K562 (cell line): ENCODE data around the gene GSTO2. TPM values are rescaled to one million over a fixed set of nuclear protein-coding genes. Genes with fewer than 3 reads are reported as not detected.

Experiments used
- ASH1L ChIP-seq: fragments of 450-650 bp; IDR thresholded peaks from 2 replicates; pipeline ENCODE4 v1.6.1; 2018; ENCODE audit warnings: borderline replicate concordance, mild to moderate bottlenecking, low read depth; ENCODE audit not compliant: partially characterized antibody
- BHLHE40 ChIP-seq: IDR thresholded peaks from 2 replicates; pipeline ENCODE4 v1.6.1; 2011; ENCODE audit warnings: low read length, improper control_type of control experiment
- CBFA2T2 ChIP-seq: fragments of 450-650 bp; conservative IDR thresholded peaks from 2 replicates; pipeline ENCODE4 v1.6.1; 2017; ENCODE audit warnings: mild to moderate bottlenecking
- DPF2 ChIP-seq: fragments of 450-650 bp; IDR thresholded peaks from 2 replicates; pipeline ENCODE4 v1.6.1; 2016
- ELF1 ChIP-seq: fragments of 200-800 bp; sonication (Bioruptor generic); IDR thresholded peaks from 2 replicates; pipeline ENCODE4 v1.6.1; 2016; ENCODE audit warnings: missing genetic modification characterization, missing compliant biosample characterization
- EP400 ChIP-seq: fragments of 450-650 bp; IDR thresholded peaks from 2 replicates; pipeline ENCODE4 v1.6.1; 2017; ENCODE audit warnings: antibody characterized with exemption, mild to moderate bottlenecking, moderate library complexity
- ETS2 ChIP-seq: IDR thresholded peaks from 2 replicates; pipeline ENCODE4 v1.6.1; 2016; ENCODE audit warnings: borderline replicate concordance, missing genetic modification characterization, mild to moderate bottlenecking, moderate library complexity, missing compliant biosample characterization; ENCODE audit not compliant: poor library complexity, severe bottlenecking
- KDM1A ChIP-seq, 2 experiments: fragments of 450-650 bp; IDR thresholded peaks; 2 replicates each; pipeline ENCODE4 v1.6.1; 2016; ENCODE audit warnings: mild to moderate bottlenecking in 2 of 2
- LEF1 ChIP-seq: fragments of 450-650 bp; IDR thresholded peaks from 2 replicates; pipeline ENCODE4 v1.6.1; 2016; ENCODE audit warnings: mild to moderate bottlenecking
- MTA2 ChIP-seq: fragments of 450-650 bp; IDR thresholded peaks from 2 replicates; pipeline ENCODE4 v1.6.1; 2016; ENCODE audit warnings: low read depth
- NEUROD1 ChIP-seq: fragments of 150-350 bp; IDR thresholded peaks from 2 replicates; pipeline ENCODE4 v1.6.1; 2014; ENCODE audit warnings: borderline replicate concordance, low read length, low read depth; ENCODE audit not compliant: partially characterized antibody
- NFRKB ChIP-seq: fragments of 450-650 bp; IDR thresholded peaks from 2 replicates; pipeline ENCODE4 v1.6.1; 2016; ENCODE audit warnings: low read depth
- NR4A1 ChIP-seq, 2 experiments: fragments of 250-450 bp in 1 of 2; fragments of 450-650 bp in 1 of 2; sonication (Bioruptor Pico) in 1 of 2; IDR thresholded peaks; 2 replicates each; pipeline versions ENCODE4 v1.4.0 to v1.6.1; 2016 to 2020; ENCODE audit warnings: mild to moderate bottlenecking in 2 of 2, missing compliant biosample characterization in 1 of 2, missing genetic modification characterization in 1 of 2, moderate library complexity in 1 of 2
- PHF20 ChIP-seq: fragments of 450-650 bp; IDR thresholded peaks from 2 replicates; pipeline ENCODE4 v1.6.1; 2018; ENCODE audit not compliant: partially characterized antibody
- PURB ChIP-seq: sonication (generic); formaldehyde crosslinking; IDR thresholded peaks from 2 replicates; pipeline ENCODE4 v1.9.0; 2021; ENCODE audit warnings: low read depth, mild to moderate bottlenecking, missing genetic modification reagents
- RBM39 ChIP-seq: fragments of 200-400 bp; formaldehyde crosslinking; optimal IDR thresholded peaks from 2 replicates; pipeline ENCODE3; 2018; ENCODE audit warnings: low read depth, low read length
- RHOXF2B ChIP-seq: fragments of 250-450 bp; sonication (Bioruptor Pico); conservative IDR thresholded peaks from 2 replicates; pipeline ENCODE4 v1.5.1; 2021
- RNF2 ChIP-seq: sonication (generic); IDR thresholded peaks from 2 replicates; pipeline ENCODE4 v1.6.1; 2016
- TAF15 ChIP-seq: fragments of 200-400 bp; formaldehyde crosslinking; IDR thresholded peaks from 2 replicates; pipeline ENCODE4 v1.6.1; 2017; ENCODE audit warnings: mild to moderate bottlenecking, low read depth, low read length, moderate library complexity
- TEAD4 ChIP-seq, 2 experiments: sonication (generic) in 1 of 2; formaldehyde crosslinking in 1 of 2; IDR thresholded peaks; 2 replicates each; pipeline versions ENCODE4 v1.6.1 to v1.8.0; 2012 to 2022; ENCODE audit warnings: borderline replicate concordance in 1 of 2, inconsistent platforms in 1 of 2, low read length in 1 of 2, mild to moderate bottlenecking in 1 of 2, missing genetic modification reagents in 1 of 2
- THRAP3 ChIP-seq: fragments of 450-650 bp; IDR thresholded peaks from 2 replicates; pipeline ENCODE4 v1.6.1; 2016; ENCODE audit warnings: mild to moderate bottlenecking, inconsistent platforms, borderline replicate concordance
- TRIM24 ChIP-seq, 2 experiments: fragments of 450-650 bp; IDR thresholded peaks; 2 replicates each; pipeline ENCODE4 v1.6.1; 2016
- ZNF311 ChIP-seq: fragments of 250-450 bp; sonication (Bioruptor Pico); IDR thresholded peaks from 2 replicates; pipeline ENCODE4 v1.4.0; 2020; ENCODE audit warnings: mild to moderate bottlenecking, moderate library complexity
- polyA plus RNA-seq, 8 experiments: library from polyadenylated mRNA; depleted of rRNA in 4 of 8; stranded (reverse) in 5 of 8; unstranded in 3 of 8; fragments of >200 nt; fragmentation: Nextera tagmentation in 2 of 8; fragmentation: Illumina TruSeq in 1 of 8; extraction: Ambion mirVana in 2 of 8; extraction: Trizol in 1 of 8; gene quantifications; 2 replicates each; pipeline versions ENCODE4 v1.2.1 to v1.2.3, GENCODE V29; 2011 to 2014; ENCODE audit warnings: inconsistent platforms in 1 of 8, missing spikeins in 1 of 8
- total RNA-seq, 7 experiments: library from RNA; depleted of rRNA in 6 of 7; stranded (reverse); fragments of >200 nt in 6 of 7; fragmentation: Illumina TruSeq in 2 of 7; extraction: Trizol in 2 of 7; gene quantifications; 2 replicates each; pipeline versions ENCODE4 v1.2.1 to v1.2.3, GENCODE V29; 2011 to 2021; ENCODE audit warnings: low replicate concordance in 1 of 7
- TF ChIP-seq, protein P1 (sequence below), 2 experiments: fragments of 450-650 bp; IDR thresholded peaks; 2 replicates each; pipeline ENCODE4 v1.6.1; 2018; ENCODE audit warnings: mild to moderate bottlenecking in 2 of 2, low read depth in 1 of 2; ENCODE audit not compliant: partially characterized antibody in 2 of 2
- TF ChIP-seq, protein P2 (sequence below): sonication (generic); formaldehyde crosslinking; IDR thresholded peaks from 2 replicates; pipeline ENCODE4 v1.4.0; 2020; ENCODE audit warnings: mild to moderate bottlenecking, missing genetic modification reagents

Gene GSTO2
- total and polyA plus RNA-seq, 9 of the 15 experiments (the other 6 are each of a cell fraction or from before 2014, with no cell fraction given), result 0.18 to 1.8 (median 0.90) TPM

DNA sequence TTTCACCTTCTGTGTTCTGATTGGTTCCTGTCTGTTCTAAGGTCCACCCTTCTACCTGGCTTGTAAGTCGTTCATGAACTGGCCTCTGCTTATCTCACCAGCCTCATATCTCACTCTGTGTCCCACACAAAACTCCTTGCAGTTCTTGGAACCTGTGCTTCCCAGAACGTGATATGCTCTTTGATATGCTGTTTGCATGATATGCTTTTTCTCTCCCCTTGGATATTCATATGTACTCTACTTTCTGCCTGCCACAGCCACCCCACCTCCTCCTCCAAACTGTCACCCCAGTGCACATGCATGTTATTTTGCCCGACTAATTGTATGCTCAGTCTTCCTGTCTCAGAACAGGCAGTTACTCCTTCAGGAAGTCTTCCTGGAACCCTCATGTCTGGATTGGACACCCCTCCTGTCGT, 71.1 kb downstream of the GSTO2 start (continued):
- TF ChIP-seq CBFA2T2 (peak; percentile 73), NEUROD1 (peak; percentile 33), NFRKB (peak; percentile 63), ELF1 (no peak), TRIM24 (IDR thresholded peaks at IDR 0.05) (peak in 1 of 2 experiments; percentile 57; a peak in 2 of 4 replicates), PURB (CRISPR knock-in tag) (no peak), PHF20 (peak; percentile 77), ETS2 (no peak), TEAD4 (IDR thresholded peaks at IDR 0.05; ENCODE audit: low read length) (peak; percentile 74), TEAD4 (CRISPR knock-in tag; IDR thresholded peaks at IDR 0.05; ENCODE audit: borderline replicate concordance) (no peak), DPF2 (peak; percentile 89), ASH1L (no peak), TAF15 (no peak), RHOXF2B (CRISPR knock-in tag) (no peak), BHLHE40 (peak; percentile 85), RNF2 (0 out of 2 replicates have a peak, but pooled peaks have one; percentile 51), ZNF311 (CRISPR knock-in tag) (no peak), RBM39 (no peak), LEF1 (peak; percentile 49; the same call in 1 of the 2 replicates), KDM1A (IDR thresholded peaks at IDR 0.05) (peak in 1 of 2 experiments; percentile 40; a peak in 1 of 4 replicates), EP400 (peak; percentile 47; the same call in 1 of the 2 replicates), THRAP3 (no peak), NR4A1 (CRISPR knock-in tag; IDR thresholded peaks at IDR 0.05) (no peak), NR4A1 (tag; IDR thresholded peaks at IDR 0.05) (no peak), MTA2 (peak; percentile 56; the same call in 1 of the 2 replicates)
- TF ChIP-seq, protein P1, sequence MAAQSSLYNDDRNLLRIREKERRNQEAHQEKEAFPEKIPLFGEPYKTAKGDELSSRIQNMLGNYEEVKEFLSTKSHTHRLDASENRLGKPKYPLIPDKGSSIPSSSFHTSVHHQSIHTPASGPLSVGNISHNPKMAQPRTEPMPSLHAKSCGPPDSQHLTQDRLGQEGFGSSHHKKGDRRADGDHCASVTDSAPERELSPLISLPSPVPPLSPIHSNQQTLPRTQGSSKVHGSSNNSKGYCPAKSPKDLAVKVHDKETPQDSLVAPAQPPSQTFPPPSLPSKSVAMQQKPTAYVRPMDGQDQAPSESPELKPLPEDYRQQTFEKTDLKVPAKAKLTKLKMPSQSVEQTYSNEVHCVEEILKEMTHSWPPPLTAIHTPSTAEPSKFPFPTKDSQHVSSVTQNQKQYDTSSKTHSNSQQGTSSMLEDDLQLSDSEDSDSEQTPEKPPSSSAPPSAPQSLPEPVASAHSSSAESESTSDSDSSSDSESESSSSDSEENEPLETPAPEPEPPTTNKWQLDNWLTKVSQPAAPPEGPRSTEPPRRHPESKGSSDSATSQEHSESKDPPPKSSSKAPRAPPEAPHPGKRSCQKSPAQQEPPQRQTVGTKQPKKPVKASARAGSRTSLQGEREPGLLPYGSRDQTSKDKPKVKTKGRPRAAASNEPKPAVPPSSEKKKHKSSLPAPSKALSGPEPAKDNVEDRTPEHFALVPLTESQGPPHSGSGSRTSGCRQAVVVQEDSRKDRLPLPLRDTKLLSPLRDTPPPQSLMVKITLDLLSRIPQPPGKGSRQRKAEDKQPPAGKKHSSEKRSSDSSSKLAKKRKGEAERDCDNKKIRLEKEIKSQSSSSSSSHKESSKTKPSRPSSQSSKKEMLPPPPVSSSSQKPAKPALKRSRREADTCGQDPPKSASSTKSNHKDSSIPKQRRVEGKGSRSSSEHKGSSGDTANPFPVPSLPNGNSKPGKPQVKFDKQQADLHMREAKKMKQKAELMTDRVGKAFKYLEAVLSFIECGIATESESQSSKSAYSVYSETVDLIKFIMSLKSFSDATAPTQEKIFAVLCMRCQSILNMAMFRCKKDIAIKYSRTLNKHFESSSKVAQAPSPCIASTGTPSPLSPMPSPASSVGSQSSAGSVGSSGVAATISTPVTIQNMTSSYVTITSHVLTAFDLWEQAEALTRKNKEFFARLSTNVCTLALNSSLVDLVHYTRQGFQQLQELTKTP (IDR thresholded peaks at IDR 0.05; ENCODE audit: low read depth in 1 of 2, partially characterized antibody in 2 of 2), result peak in 1 of 2 experiments; percentile 10
- TF ChIP-seq, protein P2, sequence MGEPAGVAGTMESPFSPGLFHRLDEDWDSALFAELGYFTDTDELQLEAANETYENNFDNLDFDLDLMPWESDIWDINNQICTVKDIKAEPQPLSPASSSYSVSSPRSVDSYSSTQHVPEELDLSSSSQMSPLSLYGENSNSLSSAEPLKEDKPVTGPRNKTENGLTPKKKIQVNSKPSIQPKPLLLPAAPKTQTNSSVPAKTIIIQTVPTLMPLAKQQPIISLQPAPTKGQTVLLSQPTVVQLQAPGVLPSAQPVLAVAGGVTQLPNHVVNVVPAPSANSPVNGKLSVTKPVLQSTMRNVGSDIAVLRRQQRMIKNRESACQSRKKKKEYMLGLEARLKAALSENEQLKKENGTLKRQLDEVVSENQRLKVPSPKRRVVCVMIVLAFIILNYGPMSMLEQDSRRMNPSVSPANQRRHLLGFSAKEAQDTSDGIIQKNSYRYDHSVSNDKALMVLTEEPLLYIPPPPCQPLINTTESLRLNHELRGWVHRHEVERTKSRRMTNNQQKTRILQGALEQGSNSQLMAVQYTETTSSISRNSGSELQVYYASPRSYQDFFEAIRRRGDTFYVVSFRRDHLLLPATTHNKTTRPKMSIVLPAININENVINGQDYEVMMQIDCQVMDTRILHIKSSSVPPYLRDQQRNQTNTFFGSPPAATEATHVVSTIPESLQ (CRISPR knock-in tag), result no peak
